CD4-positive, alpha-beta T cell treated with Interleukin-2 at 100 ng/mL for 4 hours (primary cell): ENCODE measurements around the gene PRELID3B.
"Not testable (repeated sequence)": the region's sequence is repeated elsewhere in the genome, so short reads cannot be mapped to it uniquely, and the experiment has no call there.

Experiments used
- DNase-seq: peaks from one replicate; pipeline ENCODE4 v3.0.0-alpha.2; 2020; ENCODE audit warnings: low spot score

Gene PRELID3B

DNA sequence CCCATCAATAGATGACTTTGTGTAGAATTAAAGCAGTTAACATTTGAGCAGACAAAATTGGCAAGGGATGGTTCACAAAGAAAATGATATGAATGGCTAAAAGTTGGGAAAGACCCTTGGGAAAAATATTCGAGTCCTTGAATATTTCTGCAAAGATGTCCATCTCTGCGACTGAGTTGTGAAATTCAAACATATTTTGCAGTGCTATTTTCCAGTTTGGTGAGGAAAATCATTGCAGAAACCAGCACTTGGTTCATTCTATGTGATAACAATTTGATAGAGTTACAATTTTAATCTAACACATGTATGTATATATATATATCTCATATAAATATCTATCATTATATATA, 6.1 kb upstream of the PRELID3B start:
- no peak for DNase-seq

- no peak for DNase-seq
Measured at GRCh38 chr20:59047938-59048680, 5.5 kb upstream of the PRELID3B start.

- DNase-seq: no peak
Measured at GRCh38 chr20:59046862-59047261, 4.3 kb upstream of the PRELID3B start.

DNA sequence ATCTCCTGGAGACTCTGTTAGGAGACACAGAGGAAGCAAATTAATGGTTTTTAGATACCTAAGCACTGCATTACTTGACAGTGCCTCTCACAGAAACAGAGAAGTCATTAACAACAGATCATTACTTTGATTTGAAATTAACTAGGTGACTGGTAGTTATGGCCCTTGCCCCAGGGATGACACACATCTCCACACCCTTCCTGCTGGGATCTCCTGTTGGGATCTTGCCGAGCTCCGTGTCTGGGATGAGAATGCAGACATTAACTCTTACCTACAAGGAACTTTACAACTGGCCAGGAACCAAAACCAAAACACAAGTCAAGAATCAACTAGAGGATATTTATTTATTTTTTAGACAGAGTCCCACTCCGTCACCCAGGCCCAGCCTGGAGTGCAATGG, 2.2 kb upstream of the PRELID3B start:
- no peak for DNase-seq

- no peak for DNase-seq
Measured at GRCh38 chr20:59044295-59044694, 1.7 kb upstream of the PRELID3B start.

DNA sequence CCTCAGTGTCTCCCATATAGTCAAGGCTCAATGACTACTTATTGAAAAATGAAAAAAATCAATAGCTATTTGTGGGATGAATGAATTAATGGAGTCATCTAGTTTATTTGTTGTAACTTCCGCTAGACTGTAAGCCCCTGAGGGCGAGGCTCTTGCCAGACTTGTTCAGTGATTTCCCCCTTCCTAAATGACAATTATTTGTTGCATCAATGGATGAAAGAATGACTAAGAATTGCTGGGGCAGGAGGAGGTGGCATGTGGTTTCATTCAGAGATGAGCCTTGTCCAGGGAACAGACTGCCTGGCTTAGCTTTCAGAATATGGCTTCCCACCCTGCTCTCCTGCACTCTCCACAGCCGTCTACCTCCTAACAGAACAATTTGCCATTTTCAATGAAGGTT, 1.1 kb upstream of the PRELID3B start:
- DNase-seq: no peak

DNA sequence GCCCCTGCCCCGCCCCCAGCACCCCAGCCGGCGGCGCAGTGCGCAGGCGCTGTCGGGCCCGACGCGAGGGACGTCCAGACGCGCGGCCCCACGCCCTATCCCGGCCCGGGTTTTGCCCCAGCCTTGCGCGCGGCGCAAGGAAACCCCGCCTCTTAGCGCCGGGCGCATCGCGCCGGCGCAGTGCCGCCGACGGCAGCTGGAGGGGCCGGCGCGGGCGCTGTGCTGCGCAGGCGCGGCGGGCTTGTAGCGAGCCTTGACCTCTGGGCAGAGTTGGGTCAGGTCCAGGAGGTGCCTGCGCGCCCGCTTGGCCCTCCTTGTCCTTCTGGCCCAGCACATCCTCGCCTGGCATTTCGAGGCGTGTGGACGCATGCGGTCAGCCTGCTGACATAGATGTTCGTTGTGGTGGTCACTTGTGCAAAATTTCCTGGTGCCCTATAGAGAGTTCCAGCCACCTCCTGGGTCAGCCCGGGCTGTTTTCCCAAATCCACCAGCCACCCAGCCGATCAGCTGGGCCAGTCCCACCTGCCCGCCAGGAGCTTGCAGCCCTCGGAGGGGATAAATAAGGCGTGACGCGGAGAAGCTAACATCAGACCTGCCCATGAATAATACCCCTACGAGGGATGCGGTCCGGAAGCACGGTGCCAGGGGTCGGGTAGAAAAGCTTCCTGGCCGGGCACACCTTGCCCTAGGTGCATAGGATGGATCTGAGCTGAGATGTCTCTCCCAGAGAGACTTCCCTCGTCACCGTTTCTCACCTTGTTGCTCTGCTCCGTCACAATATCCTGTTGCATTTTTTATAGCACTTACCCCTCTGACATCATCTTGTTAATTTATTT, 428 bp upstream of the PRELID3B start:
- peak; percentile 94 for DNase-seq

DNA sequence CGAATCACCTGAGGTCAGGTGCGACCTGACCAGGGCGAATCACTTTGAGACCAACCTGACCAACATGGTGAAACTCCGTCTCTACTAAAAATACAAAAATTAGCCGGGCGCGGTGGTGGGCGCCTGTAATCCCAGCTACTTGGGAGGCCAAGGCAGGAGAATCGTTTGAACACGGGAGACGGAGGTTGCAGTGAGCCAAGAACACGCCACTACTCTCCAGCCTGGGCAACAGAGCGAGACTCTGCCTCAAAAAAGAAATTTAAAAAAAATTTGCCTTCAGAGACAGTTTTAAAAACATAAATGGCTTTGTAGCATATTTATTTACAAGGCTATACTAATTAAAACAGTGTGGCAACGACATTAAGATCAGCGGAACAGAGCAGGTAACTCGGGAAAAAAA, 1.1 kb downstream of the PRELID3B start:
- not testable (repeated sequence) for DNase-seq

DNA sequence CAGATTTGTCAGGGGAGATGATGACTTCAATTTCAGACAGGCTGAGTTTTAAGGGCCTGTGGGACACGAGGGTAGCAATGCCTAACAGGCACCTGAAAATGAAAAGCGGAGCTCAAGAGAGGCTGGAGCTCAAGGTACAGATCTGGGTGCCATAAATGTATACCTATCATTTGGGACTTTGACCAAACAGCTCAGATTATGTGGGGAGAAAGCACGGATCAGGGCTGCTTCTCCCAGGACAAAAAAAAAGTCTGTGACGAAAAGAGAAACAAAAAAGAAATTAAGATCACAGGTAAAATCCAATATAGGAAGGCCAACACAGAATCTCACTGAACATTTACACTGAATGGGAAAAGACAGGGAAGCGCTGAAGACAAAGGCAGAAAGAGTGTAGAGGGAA, 1.9 kb downstream of the PRELID3B start:
- no peak for DNase-seq

DNA sequence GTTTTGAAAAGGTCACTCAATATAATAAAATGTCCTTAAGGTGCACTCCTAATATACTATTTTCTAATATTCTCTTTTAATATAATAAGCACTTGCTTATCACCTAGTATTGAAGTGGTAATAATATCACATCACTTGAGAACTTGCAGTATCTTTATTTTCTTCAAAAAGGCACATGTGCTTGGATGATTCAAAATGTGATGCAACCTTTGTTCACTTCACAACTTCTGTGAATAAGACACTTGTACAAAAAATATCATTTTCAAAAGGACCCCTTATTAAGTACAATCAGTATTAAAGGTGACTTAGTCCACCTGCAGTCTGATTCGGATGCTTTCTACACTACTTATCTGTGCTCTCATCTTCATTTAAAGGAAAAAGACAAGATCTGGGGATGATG, 3.4 kb downstream of the PRELID3B start:
- DNase-seq: no peak

DNA sequence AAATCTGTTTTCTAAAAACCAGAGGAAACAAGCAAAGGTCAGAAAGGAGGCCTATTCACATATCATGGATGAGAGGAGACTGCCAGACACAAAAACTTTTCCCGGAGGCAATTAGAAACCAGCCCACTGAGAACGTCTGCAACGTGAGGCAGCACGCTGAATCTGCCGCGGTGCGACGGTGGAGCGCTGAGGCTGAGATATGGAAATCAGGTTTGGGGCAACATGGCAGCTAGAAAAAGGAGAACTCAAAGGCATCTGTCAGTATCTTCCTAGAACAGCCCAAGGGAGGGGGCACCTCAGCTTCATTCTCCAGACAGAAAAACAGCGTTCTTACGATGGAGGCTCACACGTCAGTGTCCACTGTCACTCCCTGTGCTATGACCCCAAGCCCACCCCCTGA, 5.2 kb downstream of the PRELID3B start:
- no peak for DNase-seq

DNA sequence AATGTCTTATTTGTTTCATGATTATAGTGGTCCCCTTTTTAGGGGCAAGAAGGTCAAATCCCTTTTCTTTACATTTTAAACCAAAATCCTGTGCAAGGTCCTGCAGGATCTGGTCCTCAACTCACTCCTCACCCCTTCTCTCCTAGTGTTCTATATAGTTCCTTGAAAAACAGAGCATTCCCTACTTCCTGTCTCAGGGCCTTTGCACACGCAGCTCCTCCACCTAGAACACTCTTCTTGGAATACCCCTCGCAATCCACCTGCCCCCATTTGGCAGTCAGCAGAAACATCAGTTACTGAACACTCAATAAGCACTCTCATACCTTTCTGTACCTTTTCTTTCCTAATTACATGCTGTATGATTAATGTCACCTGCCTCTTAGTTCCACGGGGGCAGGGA, 7.2 kb downstream of the PRELID3B start:
- no peak for DNase-seq

DNA sequence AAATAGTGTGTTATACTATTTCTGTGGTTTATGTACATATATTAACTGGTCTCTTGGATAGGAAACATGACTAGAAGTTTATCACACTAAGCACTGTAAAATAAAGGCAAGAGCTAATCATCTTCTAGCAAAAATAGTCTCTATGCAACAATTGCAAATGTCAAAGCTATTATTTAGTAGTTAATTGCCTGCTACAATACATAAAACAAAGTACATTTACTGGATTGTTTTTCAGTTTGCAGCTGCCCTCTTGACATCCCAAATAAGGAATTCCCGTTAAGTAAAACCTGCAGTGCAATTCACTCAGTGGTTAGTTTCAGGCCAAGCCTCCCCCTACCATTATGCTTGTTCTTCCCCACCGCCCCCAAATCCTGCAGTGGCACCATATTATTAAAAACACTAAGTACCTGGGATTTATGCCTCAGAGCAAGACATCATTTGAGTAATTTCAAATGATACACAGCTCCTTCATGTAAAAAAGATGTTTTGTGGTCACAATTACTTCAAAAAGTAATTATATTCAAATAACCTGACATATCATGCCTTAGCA, 8.9 kb downstream of the PRELID3B start:
- no peak for DNase-seq

GRCh38 chr20:59033093-59033492, 9.5 kb downstream of the PRELID3B start:
- no peak for DNase-seq

GRCh38 chr20:59032713-59033059, 9.9 kb downstream of the PRELID3B start:
- DNase-seq: no peak

GRCh38 chr20:59032023-59032712, 10.4 kb downstream of the PRELID3B start, which contains the start of gene ATP5F1E:
TSS of gene ATP5F1E (minus strand) at chr20:59032335. CDS start at chr20:59032251, 84 bp downstream.
- peak; percentile 96 for DNase-seq

DNA sequence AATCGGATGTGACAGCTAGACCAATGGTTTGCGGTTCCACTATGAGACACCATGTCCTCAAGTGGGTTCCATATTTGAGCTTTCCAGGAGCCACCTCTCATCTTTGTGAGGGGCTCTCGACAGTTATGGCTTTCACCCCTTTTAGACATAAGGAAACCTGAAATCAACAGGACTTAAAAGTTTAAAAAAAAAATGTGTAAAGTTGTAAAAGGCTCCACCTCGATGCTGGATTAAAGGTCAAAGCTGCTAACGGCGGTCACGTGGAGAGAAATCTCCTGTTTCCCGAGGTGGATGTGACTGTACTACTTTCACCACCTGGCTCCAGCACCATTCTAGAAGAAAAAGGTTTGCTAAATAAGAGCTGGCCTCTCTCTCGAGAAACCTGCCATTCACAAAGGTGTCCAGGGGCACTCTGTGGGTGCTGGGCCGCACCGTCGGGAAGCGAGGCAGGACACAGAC, 11.0 kb downstream of the PRELID3B start:
- DNase-seq: peak; percentile 51

GRCh38 chr20:59030911-59031563, 11.5 kb downstream of the PRELID3B start:
- no peak for DNase-seq

- no peak for DNase-seq
Measured at GRCh38 chr20:59028812-59029211, 13.8 kb downstream of the PRELID3B start.

DNA sequence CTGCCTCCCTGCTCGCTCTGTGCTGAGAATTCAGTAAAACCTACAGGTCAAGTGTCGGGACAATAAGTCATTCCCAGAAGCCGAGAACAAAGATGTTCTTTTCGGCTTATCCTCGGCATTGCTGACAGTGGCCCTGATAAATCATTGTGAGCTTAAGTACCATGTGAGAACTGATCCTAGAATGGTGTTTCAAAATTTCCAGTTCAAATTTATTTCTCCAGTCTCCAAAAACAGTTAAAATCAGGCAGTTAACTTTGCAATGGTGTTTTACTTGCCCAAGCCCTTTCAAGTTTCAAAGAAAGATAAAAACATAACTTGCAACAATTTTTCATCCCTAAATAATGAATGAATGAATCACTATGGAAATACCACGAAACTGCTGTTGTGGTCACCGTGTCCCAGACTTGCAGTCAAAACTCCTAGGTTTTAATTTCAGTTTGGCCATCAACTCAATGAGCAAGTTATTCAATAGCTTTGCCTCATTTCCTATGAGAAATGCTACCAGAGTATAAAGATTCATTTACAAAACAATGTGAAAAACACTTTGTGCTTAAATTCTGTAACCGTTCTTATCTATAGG, 14.8 kb downstream of the PRELID3B start:
- DNase-seq: no peak

DNA sequence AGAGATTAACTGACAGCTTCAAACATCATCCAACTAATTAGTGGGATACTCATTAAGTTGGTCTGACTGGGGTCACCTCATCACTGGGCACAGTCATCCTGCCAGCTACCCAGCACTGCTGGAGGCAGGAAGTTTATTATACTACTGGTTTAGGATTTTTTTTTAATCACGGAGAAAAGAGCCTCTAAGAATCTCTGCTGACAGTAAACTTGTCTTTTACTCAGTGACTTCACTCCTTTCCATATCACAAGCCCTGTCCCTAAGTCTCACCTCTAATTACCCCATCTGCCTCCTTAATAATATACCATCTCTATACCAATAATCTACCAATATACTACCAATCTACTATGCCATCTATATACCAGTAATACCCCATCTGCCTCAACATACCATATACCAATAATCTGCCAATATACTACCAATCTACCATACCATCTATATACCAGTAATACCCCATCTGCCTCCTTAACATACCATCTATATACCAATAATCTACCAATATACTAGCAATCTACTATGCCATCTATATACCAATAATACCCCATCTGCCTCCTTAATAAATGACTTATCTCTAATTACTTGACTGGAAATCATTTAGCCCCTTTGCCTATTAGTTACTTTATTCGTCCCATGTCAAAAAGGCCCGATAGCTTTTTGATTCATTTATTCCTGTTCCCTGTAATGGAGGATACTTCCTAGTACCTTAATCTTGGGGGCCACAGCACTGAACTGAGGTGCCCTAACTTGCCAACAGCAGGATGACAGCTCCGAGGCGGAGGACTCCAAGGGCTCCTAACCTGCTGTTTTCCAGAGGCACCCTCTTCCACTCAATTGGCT, 15.5 kb downstream of the PRELID3B start:
- DNase-seq: no peak
